GM21825 (cell line): ENCODE results near the gene LHCGR.
A peak's percentile ranks its signal among the peaks of the same experiment; 100 is the strongest.
"Not testable (repeated sequence)": the region's sequence is repeated elsewhere in the genome, so short reads cannot be mapped to it uniquely, and the experiment has no call there.

Experiments
- ATAC-seq: cut with Tn5 transposase; IDR thresholded peaks from one replicate; pipeline ENCODE4 v1.9.1; 2021; ENCODE audit warnings: mild to moderate bottlenecking, moderate library complexity; ENCODE audit not compliant: unreplicated experiment

The LHCGR gene

GRCh38 chr2:48713647-48714046 lies 41.9 kb downstream of the LHCGR start:
- no peak for ATAC-seq

- ATAC-seq: no peak
These were observed 43.4 kb downstream of the LHCGR start for GRCh38 chr2:48712151-48712550.

DNA sequence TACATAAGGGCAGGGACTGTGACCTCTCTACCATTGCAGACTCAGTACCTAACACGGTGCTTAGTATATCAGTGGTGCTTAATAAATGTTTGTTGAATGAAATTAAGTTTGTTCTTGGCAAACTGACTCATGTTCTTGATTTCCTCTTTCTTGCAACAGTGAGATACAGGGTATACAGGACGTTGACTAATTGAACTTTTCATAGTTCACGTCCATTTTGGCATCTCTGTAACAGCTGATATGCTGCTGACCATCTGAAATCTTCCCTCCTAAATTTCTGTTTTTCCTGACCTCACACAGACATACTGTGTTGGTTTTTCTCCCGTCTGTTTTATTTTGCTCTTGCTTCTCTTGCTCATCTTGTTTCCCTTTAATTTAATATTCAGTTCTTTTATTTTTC lies 44.2 kb downstream of the LHCGR start:
- ATAC-seq: no peak

DNA sequence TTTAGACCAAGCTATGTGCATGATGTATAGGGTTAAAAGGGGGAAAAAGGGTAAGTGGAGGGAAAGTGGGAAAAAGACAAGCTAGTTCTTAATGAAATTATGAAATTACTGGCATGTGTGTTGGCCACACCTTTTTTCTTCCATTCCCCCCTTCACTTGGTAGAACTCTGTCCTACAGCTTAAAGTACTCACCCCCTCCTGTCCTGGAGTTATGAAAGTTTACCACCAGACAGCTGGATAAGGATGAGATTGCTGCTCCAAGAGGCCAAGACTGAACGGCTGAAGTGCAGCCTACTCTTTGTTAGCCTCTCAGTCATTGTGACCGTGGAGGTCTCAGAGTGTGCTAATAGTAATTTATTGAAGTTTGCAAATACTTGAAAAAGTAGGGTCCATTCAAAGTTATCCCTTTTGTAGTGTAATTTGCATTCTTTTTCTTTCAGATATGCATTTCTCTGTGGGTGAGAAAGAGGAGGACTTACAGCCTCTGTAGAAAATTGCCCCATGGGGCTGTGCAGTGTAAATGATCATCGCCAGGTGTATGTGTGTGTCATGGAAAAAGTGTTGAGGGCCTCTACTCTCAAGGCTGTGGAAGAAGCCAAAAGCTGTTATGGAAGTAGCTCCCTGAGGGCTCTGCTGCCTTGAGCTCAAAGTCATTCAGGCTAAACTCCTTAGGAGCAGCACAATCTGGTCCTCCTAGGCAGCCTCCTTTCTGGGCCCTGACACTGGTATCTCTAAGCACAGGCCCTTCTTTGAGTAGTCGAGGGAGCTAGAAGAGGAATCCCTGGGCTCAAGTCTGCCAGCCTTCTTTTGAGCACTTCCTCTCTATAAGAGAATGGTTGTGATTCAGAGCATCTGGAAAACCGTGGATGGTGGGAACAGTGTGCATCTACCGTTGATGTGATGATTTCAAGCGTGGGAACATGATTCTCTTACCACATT lies 46.2 kb downstream of the LHCGR start:
- ATAC-seq: no peak

DNA sequence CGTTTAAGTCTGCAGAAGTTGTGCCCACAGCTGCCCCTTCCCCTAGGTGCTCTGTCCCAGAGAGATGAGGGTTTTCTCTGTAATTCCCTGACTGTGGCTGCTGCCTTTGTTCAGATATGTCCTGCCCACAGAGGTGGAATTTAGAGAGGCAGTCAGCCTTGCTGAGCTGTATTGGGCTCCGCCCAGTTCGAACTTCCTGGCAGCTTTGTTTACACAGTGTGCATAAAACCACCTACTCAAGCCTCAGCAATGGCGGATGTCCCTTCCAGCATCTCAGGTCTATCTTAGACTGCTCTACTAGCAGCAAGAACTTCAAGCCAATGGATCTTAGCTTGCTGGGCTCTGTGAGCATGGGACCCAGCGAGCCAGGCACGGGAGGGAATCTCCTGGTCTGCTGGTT lies 48.1 kb downstream of the LHCGR start:
- ATAC-seq: no peak

DNA sequence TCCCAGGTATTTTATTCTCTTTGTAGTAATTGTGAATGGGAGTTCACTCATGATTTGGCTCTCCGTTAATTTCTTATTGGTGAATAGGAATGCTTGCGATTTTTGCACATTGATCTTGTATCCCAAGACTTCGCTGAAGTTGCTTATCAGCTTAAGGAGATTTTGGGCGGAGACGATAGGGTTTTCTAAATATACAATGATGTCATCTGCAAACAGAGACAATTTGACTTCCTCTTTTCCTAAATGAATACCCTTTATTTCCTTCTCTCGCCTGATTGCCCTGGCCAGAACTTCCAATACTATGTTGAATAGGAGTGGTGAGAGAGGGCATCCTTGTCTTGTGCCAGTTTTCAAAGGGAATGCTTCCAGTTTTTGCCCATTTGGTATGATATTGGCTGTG lies 51.9 kb downstream of the LHCGR start:
- not testable (repeated sequence) for ATAC-seq

DNA sequence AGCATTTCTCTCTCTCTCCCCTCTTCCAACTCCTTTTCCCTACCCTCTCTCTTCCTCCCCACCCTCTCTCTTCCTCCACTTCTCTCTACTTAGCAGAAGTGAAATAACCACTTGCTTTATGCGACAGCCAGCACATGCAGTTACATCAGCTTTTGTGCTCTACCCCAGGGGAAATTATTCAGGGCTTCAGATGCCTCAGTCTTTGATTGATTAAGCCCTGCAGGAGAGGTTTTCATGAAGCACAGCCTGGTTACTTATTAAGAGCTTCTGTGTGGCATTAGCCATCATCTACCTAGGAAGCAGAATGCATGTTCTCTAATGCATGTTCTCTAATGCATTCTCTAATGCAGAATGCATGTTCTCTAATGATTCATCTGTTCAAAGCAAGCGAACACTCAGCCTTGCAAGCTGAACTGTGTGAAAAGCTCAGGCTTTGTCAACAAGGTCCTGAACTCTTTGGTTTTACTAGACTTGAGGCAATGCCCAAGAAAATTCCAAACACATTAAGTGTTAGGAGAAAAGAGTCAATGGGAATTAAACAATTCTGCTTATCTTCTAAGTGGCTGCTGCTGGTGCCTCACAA lies 56.1 kb downstream of the LHCGR start:
- no peak for ATAC-seq

- ATAC-seq: no peak
These were observed 58.6 kb downstream of the LHCGR start for GRCh38 chr2:48696881-48697280.

- ATAC-seq: no peak
These were observed 59.5 kb downstream of the LHCGR start for GRCh38 chr2:48695991-48696390.

DNA sequence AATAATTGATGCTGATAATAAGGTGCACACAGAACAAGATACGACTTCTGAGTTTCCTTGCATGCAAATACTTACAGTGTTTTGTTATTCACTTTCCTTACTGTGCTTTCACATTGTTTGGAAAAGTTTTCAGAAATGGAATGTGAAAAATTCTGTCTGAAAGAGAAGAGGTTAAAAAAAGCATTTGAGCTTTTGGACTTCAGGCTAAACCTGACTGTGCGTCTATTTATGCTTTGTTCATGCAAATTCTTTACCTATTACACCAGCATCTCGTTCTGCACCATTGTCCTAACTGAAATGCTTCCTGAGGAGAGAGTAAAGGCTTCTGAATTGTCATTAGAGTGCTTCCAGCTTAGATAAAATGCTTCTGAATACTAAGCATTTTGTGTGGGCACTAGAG lies 61.4 kb downstream of the LHCGR start:
- no peak for ATAC-seq

DNA sequence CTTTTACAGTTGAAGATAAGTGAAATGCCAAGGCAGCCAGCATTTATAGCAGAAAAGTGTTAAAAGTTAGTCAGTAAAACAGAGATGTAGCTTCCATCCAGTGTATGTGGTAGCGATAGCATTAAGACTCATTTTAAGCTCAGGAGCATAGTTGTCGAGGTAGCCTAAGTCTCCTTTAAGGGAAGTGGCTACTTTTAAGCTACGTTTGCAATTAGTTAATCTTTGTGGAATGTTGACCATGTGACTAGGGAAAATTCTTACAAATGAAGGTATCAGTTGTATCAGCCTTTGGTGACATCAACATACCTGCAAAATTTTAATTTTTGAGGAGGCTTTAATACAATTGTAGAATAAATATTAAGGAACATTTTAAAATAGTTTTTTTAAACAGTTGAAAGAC lies 61.9 kb downstream of the LHCGR start:
- ATAC-seq: no peak

- ATAC-seq: no peak
These were observed 62.5 kb downstream of the LHCGR start for GRCh38 chr2:48693066-48693465.

GRCh38 chr2:48691935-48692691 lies 63.4 kb downstream of the LHCGR start:
- no peak for ATAC-seq

DNA sequence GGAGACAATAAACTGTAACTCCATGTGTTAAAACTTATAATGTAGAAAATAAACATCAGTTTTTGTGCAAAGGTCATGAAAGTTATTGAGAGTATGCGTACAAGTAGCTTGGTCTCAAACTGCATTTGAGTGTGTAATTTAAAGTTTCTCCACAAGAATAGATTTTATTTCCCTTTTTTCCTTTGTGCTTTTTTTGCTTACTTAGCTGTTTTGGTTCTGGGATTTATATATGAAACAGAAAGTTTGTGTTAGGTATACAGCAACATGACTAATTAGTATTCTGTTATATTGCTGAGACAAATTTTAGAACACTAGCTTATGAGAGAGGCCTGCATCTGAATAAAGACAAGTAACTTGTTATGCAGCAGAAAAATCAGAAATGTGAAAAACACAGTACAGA lies 70.4 kb downstream of the LHCGR start:
- no peak for ATAC-seq

- no peak for ATAC-seq
These were observed 78.1 kb downstream of the LHCGR start for GRCh38 chr2:48677450-48677849.

GRCh38 chr2:48674933-48675332 lies 80.6 kb downstream of the LHCGR start:
- ATAC-seq: no peak

- ATAC-seq: no peak
These were observed 81.9 kb downstream of the LHCGR start for GRCh38 chr2:48673581-48673980.

DNA sequence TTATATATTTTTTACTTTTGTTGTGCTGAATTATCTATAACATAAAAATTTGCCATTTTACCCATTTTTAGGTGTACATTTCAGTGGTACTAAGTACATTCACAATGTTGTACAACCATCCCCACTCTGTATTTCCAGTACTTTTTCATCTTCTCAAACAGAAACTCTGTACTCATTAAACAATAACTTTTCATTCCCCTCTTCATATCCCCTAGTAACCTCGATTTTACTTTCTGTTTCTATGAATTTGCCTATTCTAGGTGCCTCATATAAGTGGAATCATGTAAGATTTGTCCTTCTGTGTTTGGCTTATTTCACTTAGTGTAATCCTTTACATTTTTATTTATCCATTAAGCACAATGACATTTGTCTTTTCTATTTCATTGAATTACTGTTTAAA lies 86.5 kb downstream of the LHCGR start:
- ATAC-seq: peak; percentile 77

GRCh38 chr2:48651158-48651790 lies 104.2 kb downstream of the LHCGR start:
- ATAC-seq: no peak

- ATAC-seq: no peak
These were observed 117.3 kb downstream of the LHCGR start for GRCh38 chr2:48638261-48638660.
